ENCODE data around the gene PTPRB. TPM values are rescaled to one million over a fixed set of nuclear protein-coding genes. Genes with fewer than 3 reads are reported as not detected.

PTPRB gene
- polyA plus RNA-seq, 3 donors: not detected

- Mint-ChIP-seq H3K27ac (no peak overlapping the region), H3K27me3 (ENCODE audit: low read depth in 3 of 3) (peaks cover 0 to 6% (median 0%) of the 10 kb centered on the region in 3 donors), H3K9me3 (peaks cover 0 to 3% (median 0%) of the 10 kb centered on the region in 7 donors), H3K4me1 (no peaks in the 10 kb centered on the region), H3K36me3 (no peaks in the 10 kb centered on the region), H3K4me3 (no peak overlapping the region)
- no peak for DNase-seq
- Histone ChIP-seq H2AFZ (ENCODE audit: insufficient read depth, low read depth, low read length, poor library complexity, severe bottlenecking) (no peak overlapping the region), H3K9me3 (replicated peaks in 1 of 2; ENCODE audit: control insufficient read depth in 1 of 2, insufficient read depth in 1 of 2, low read length in 2 of 2) (no peaks in the 10 kb centered on the region), H3K4me1 (ENCODE audit: control insufficient read depth in 1 of 2, insufficient read depth in 2 of 2, low read length in 2 of 2) (no peaks in the 10 kb centered on the region), H3K4me2 (replicated peaks; ENCODE audit: extremely low read depth, low read length, poor library complexity, severe bottlenecking) (no peak overlapping the region), H3K4me3 (replicated peaks in 1 of 3; ENCODE audit: low read depth in 2 of 3, low read length in 3 of 3) (no peak overlapping the region), H3K27ac (ENCODE audit: low read depth in 1 of 2, low read length in 2 of 2) (no peak overlapping the region), H3K79me2 (ENCODE audit: insufficient read depth, low read length) (no peaks in the 10 kb centered on the region), H3K9ac (ENCODE audit: insufficient read depth, low read length, poor library complexity, severe bottlenecking) (no peak overlapping the region), H3K27me3 (ENCODE audit: control insufficient read depth in 2 of 2, insufficient read depth in 2 of 2, low read length in 2 of 2) (no peaks in the 10 kb centered on the region), H4K20me1 (ENCODE audit: insufficient read depth, low read length) (no peaks in the 10 kb centered on the region), H3K36me3 (replicated peaks in 1 of 2; ENCODE audit: control insufficient read depth in 1 of 2, insufficient read depth in 2 of 2, low read length in 2 of 2) (no peaks in the 10 kb centered on the region)
- intact Hi-C loops (cut with micrococcal nuclease): no loop called here
- no peak for TF ChIP-seq CTCF (IDR thresholded peaks at IDR 0.05)
- WGBS (ENCODE audit: insufficient coverage): 80% methylated on average over 1 of the region's 5 CpGs
These were observed 80.9 kb downstream of the PTPRB start for GRCh38 chr12:70556179-70556869.

- H3K9me3 Mint-ChIP-seq: peaks cover 0 to 3% (median 2%) of the 10 kb centered on the region in 7 donors
- no peaks in the 10 kb centered on the region for H3K4me1 Mint-ChIP-seq
- H3K36me3 Mint-ChIP-seq: no peaks in the 10 kb centered on the region
- no peak overlapping the region for H3K4me2 ChIP-seq (replicated peaks; ENCODE audit: extremely low read depth, low read length, poor library complexity, severe bottlenecking)
- H3K9me3 ChIP-seq (replicated peaks in 1 of 2; ENCODE audit: control insufficient read depth in 1 of 2, insufficient read depth in 1 of 2, low read length in 2 of 2): no peaks in the 10 kb centered on the region
- H3K27me3 Mint-ChIP-seq (ENCODE audit: low read depth in 3 of 3): peaks cover 0 to 6% (median 0%) of the 10 kb centered on the region in 3 donors
- no peak overlapping the region for H3K27ac ChIP-seq (ENCODE audit: low read depth in 1 of 2, low read length in 2 of 2)
- no peaks in the 10 kb centered on the region for H3K27me3 ChIP-seq (ENCODE audit: control insufficient read depth in 2 of 2, insufficient read depth in 2 of 2, low read length in 2 of 2)
- no peak overlapping the region for H2AFZ ChIP-seq (ENCODE audit: insufficient read depth, low read depth, low read length, poor library complexity, severe bottlenecking)
- no peak overlapping the region for H3K4me3 ChIP-seq (replicated peaks in 1 of 3; ENCODE audit: low read depth in 2 of 3, low read length in 3 of 3)
- no peak for DNase-seq
- WGBS (ENCODE audit: insufficient coverage): no CpG with 5 or more reads among the region's 3 CpGs
- no peak for TF ChIP-seq CTCF (IDR thresholded peaks at IDR 0.05)
- no peak overlapping the region for H3K9ac ChIP-seq (ENCODE audit: insufficient read depth, low read length, poor library complexity, severe bottlenecking)
- no peak overlapping the region for H3K27ac Mint-ChIP-seq
- no peaks in the 10 kb centered on the region for H3K79me2 ChIP-seq (ENCODE audit: insufficient read depth, low read length)
- H3K4me3 Mint-ChIP-seq: no peak overlapping the region
- H3K4me1 ChIP-seq (ENCODE audit: control insufficient read depth in 1 of 2, insufficient read depth in 2 of 2, low read length in 2 of 2): no peaks in the 10 kb centered on the region
- no peaks in the 10 kb centered on the region for H3K36me3 ChIP-seq (replicated peaks in 1 of 2; ENCODE audit: control insufficient read depth in 1 of 2, insufficient read depth in 2 of 2, low read length in 2 of 2)
- intact Hi-C loops (cut with micrococcal nuclease): no loop called here
- no peaks in the 10 kb centered on the region for H4K20me1 ChIP-seq (ENCODE audit: insufficient read depth, low read length)
These were observed 82.1 kb downstream of the PTPRB start for GRCh38 chr12:70555081-70555480.
